Choroid plexus epithelial cell (primary cell): ENCODE data around the gene SLC36A3.

ENCODE experiments used
- DNase-seq: peaks from one replicate; pipeline ENCODE4 v3.0.0-alpha.2; 2010; ENCODE audit warnings: low read depth
- H3K4me3 ChIP-seq: 2 replicates; pipeline ENCODE4 v1.5.1; 2011; ENCODE audit warnings: low read depth, mild to moderate bottlenecking, control low read depth, low read length, moderate library complexity
- CTCF ChIP-seq: conservative IDR thresholded peaks from 2 replicates; pipeline ENCODE4 v1.5.1; 2011; ENCODE audit warnings: low read depth, mild to moderate bottlenecking, control low read depth, inconsistent platforms, low read length, moderate library complexity

SLC36A3 gene

GRCh38 chr5:151231359-151231758 lies 72.2 kb downstream of the SLC36A3 start:
- TF ChIP-seq CTCF, result no peak
- DNase-seq, result no peak
- no peak overlapping the region for H3K4me3 ChIP-seq

DNA sequence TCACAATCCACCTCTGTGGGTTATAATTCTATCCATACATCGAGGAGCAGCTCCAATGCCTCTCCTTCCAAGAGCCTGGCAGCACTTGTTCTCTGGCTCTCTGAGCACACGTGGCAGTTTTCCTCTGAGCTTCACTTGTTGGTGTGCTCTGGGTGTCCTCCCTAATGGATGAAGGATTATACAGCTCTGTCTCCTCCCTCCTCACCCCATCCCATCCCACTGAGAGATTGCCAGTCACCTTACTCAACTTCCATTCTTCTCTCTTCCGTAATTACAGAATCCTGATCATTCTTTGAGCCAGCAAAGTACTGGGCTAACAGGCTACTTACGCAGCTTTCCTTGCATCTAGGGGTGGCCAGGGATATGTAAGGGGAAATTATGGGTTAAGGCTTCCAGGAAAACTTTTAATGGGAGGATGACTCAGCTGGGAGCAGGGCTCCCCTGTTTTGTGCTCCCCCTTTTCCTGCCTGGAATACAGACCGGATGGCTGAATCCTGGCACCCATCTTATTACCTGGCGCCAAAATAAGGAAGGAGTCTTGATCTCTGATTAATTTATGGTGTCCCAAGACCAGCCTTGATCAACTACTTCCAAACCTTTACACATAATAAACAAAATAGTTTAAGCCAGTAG lies 73.4 kb downstream of the SLC36A3 start:
- DNase-seq, result no peak
- H3K4me3 ChIP-seq, result no peak overlapping the region
- no peak for TF ChIP-seq CTCF

DNA sequence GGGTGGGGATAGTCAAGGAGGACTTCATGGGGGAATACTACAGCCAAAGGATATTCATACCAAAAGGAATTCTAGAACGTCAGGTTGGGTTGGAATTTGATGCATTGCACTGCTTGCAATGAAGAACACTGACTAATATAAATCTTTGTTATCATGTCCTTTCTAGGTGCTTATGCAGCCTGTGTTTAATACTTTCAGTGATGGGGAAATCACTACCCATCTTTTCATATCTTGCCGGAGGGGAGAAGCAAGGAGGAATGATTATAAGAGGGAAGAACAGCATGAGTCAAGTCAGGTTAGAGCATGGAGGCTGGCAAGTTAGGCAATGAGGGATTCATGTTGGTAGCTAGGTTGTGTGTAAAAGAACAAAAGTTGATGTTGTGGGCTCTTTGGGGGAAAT lies 74.6 kb downstream of the SLC36A3 start:
- DNase-seq, result no peak
- H3K4me3 ChIP-seq, result no peak overlapping the region
- TF ChIP-seq CTCF, result no peak

GRCh38 chr5:151227918-151228447 lies 75.6 kb downstream of the SLC36A3 start:
- no peak for TF ChIP-seq CTCF
- DNase-seq, result peak; percentile 65
- H3K4me3 ChIP-seq, result no peak overlapping the region
